Measurements from ENCODE around the gene RAB43. TPM values are rescaled to one million over a fixed set of nuclear protein-coding genes. Genes with fewer than 3 reads are reported as not detected.

RAB43 gene
- total RNA-seq, 2 experiments from 2014 or later, result 52.0 to 59.1 TPM

GRCh38 chr3:129051871-129052340, 69.7 kb downstream of the RAB43 start:
- peaks cover 5% of the 10 kb centered on the region for H3K36me3 Mint-ChIP-seq (ENCODE audit: low read depth)
- H3K27me3 Mint-ChIP-seq, result peaks cover 7% of the 10 kb centered on the region
- DNase-seq, result no peak
- H3K9me3 Mint-ChIP-seq, result peaks cover 6% of the 10 kb centered on the region
- H3K4me3 Mint-ChIP-seq, result no peak overlapping the region
- ChIA-PET POLR2A (interaction anchor here (0.6 kb wide), 1 partner anchor 232 kb away, joined by 3 read pairs; no protein-coding TSS in a partner anchor), CTCF (interaction anchor here (0.6 to 6.2 kb wide), 14 partner anchors 10 to 324 kb away, joined by 3 to 83 read pairs (median 10); no protein-coding TSS in a partner anchor)
- H3K27ac Mint-ChIP-seq, result no peak overlapping the region
- peaks cover 8% of the 10 kb centered on the region for H3K4me1 Mint-ChIP-seq

GRCh38 chr3:129050556-129051295, 70.9 kb downstream of the RAB43 start:
- CTCF ChIA-PET, result interaction anchor here (0.5 to 6.2 kb wide), 7 partner anchors 9 to 261 kb away, joined by 3 to 83 read pairs (median 24); no protein-coding TSS in a partner anchor
- DNase-seq, result no peak
- peaks cover 7% of the 10 kb centered on the region for H3K27me3 Mint-ChIP-seq
- POLR2A ChIA-PET, result interaction anchor here (0.5 kb wide), 1 partner anchor 851 kb away, joined by 7 read pairs; no protein-coding TSS in a partner anchor
- peaks cover 8% of the 10 kb centered on the region for H3K4me1 Mint-ChIP-seq
- H3K27ac Mint-ChIP-seq, result no peak overlapping the region
- H3K9me3 Mint-ChIP-seq, result peaks cover 6% of the 10 kb centered on the region
- H3K36me3 Mint-ChIP-seq (ENCODE audit: low read depth), result peaks cover 5% of the 10 kb centered on the region
- no peak overlapping the region for H3K4me3 Mint-ChIP-seq

DNA sequence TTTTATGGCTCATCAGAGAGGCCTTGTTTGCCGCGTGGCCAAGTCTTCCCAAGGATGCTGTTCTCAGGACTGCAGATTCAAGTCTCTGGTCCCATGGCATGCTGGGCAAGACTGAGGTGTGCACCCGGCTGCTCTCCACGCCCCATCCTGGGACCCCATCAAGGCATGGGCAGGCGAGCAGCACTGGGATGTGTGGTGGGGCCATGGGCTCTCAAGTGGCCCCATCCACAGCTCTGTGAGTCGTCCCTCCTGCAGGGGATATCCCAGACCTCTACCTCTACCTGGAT, 74.1 kb downstream of the RAB43 start:
- CTCF ChIA-PET, result interaction anchor here (1.4 kb wide), 1 partner anchor 20 kb away, joined by 3 read pairs; no protein-coding TSS in a partner anchor
- peaks cover 6% of the 10 kb centered on the region for H3K9me3 Mint-ChIP-seq
- peaks cover 2% of the 10 kb centered on the region for H3K4me1 Mint-ChIP-seq
- no peak overlapping the region for H3K27ac Mint-ChIP-seq
- H3K4me3 Mint-ChIP-seq, result no peak overlapping the region
- POLR2A ChIA-PET, result no interaction called here
- no peak for DNase-seq
- peaks cover 23% of the 10 kb centered on the region for H3K27me3 Mint-ChIP-seq
- peaks cover 5% of the 10 kb centered on the region for H3K36me3 Mint-ChIP-seq (ENCODE audit: low read depth)

DNA sequence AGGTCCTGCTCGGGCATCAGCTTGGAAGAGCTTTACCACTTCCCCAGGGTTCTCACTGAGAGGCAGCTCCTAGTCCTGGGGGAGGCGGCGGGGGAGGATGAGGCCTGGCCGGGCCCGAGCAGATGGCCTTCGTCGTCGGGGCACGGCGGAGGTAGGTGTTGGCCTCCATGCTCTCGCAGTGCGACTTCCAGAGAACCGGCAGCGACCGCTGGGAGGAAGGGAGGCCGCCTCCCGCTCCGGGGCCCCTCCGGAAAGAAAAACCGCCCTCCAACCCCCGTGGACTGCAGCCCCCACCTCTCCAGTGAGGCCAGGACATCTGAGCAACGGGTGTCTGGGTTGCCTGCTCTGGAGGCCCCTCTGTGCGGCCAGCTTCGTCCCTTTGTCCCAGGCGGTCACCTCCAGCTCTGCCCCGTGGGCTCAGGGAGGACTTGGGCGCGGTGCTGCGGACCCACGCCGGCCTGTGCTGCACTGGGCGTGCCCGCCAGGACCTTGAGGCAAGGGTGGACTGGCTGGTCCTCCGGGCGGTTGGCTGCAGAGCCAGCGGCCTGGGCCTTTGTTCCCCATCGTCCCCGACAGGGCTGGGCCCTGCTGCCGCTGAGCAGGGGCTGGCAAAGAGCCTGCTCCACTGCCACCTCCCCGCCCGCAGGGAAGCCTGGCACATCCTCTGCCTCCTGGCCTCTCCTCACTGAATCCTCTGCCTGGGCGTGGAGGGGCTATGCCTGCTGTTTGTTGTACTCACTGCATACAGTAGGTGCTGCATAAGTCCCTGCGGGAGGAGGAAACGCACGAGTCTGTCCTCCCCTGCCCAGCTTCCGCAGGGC, 74.7 kb downstream of the RAB43 start:
- H3K4me3 Mint-ChIP-seq, result no peak overlapping the region
- peaks cover 2% of the 10 kb centered on the region for H3K4me1 Mint-ChIP-seq
- peaks cover 5% of the 10 kb centered on the region for H3K36me3 Mint-ChIP-seq (ENCODE audit: low read depth)
- ChIA-PET POLR2A (no interaction called here), CTCF (interaction anchor here (0.6 to 1.4 kb wide), 5 partner anchors 10 to 199 kb away, joined by 3 to 6 read pairs (median 3); no protein-coding TSS in a partner anchor)
- H3K27ac Mint-ChIP-seq, result no peak overlapping the region
- peaks cover 6% of the 10 kb centered on the region for H3K9me3 Mint-ChIP-seq
- no peak for DNase-seq
- peaks cover 28% of the 10 kb centered on the region for H3K27me3 Mint-ChIP-seq

- H3K4me3 Mint-ChIP-seq, result no peak overlapping the region
- ChIA-PET CTCF (interaction anchor here (0.6 to 1.1 kb wide), 4 partner anchors 9 to 200 kb away, joined by 3 to 6 read pairs (median 4); no protein-coding TSS in a partner anchor), POLR2A (no interaction called here)
- peaks cover 5% of the 10 kb centered on the region for H3K36me3 Mint-ChIP-seq (ENCODE audit: low read depth)
- no peak overlapping the region for H3K27ac Mint-ChIP-seq
- no peak for DNase-seq
- H3K27me3 Mint-ChIP-seq, result peaks cover 34% of the 10 kb centered on the region
- peaks cover 6% of the 10 kb centered on the region for H3K9me3 Mint-ChIP-seq
- H3K4me1 Mint-ChIP-seq, result peaks cover 2% of the 10 kb centered on the region
Measured at GRCh38 chr3:129046037-129046731, 75.4 kb downstream of the RAB43 start.

GRCh38 chr3:129045675-129046036, 75.9 kb downstream of the RAB43 start:
- Mint-ChIP-seq H3K4me1 (peaks cover 2% of the 10 kb centered on the region), H3K4me3 (no peak overlapping the region), H3K27me3 (peaks cover 35% of the 10 kb centered on the region), H3K27ac (no peak overlapping the region), H3K36me3 (ENCODE audit: low read depth) (peaks cover 5% of the 10 kb centered on the region), H3K9me3 (peaks cover 6% of the 10 kb centered on the region)
- ChIA-PET CTCF (interaction anchor here (0.7 to 1.1 kb wide), 4 partner anchors 8 to 200 kb away, joined by 3 to 6 read pairs (median 4); no protein-coding TSS in a partner anchor), POLR2A (no interaction called here)
- peak; percentile 24 for DNase-seq

DNA sequence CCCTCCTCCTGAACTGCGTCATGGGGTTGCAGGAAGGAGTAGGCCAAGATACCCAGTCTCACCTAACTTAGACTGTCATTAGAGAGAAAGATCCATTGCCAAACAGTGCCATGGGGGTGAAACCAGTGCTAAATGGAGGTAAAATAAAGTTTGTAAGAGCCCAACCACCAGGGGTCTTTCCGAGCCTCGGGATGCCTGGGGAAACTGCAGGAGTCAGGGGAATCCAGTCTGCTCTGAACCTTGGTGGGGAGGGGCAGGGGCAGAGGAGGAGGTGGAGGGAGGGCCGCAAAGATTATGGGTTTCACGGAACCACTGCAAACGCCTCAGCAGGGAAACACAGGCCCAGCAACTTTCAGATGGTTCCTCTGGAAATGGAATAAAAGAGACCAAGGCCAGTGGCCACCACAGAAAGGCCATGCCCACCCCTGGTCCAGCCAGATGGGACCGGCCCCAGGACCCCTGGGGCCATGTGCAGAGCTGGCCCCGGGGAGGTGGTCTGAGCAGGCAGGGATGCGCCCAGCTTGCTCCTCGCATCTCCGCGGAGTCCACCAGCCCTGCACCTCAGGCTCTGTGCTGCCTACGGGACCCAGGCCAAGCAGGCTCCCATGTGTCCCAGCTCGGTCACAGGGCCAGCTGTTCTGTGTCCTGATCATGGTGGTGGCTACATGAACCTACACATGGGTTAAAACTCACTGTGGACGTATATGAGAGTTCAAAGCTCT, 80.9 kb downstream of the RAB43 start:
- no peak overlapping the region for H3K4me3 Mint-ChIP-seq
- peaks cover 12% of the 10 kb centered on the region for H3K4me1 Mint-ChIP-seq
- DNase-seq, result no peak
- ChIA-PET CTCF (interaction anchor here (1.0 to 5.6 kb wide), 6 partner anchors 12 to 205 kb away, joined by 3 to 26 read pairs (median 6); no protein-coding TSS in a partner anchor), POLR2A (no interaction called here)
- peaks cover 36% of the 10 kb centered on the region for H3K27me3 Mint-ChIP-seq
- H3K9me3 Mint-ChIP-seq, result no peaks in the 10 kb centered on the region
- no peaks in the 10 kb centered on the region for H3K36me3 Mint-ChIP-seq (ENCODE audit: low read depth)
- no peak overlapping the region for H3K27ac Mint-ChIP-seq

DNA sequence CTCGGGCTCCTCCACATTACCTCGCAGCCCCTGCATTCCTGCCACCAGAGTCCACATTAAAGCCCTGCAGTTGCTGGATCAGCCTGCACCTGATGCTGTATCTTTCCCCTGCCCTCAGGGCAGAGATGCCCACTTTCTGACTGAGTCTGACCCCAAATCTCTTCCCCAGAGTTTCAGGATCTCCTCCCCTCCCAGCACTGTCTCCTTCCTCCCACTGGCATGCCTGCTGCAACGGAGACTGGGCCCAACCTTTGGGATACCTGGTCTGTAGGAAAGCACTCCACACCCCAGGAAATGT, 81.6 kb downstream of the RAB43 start:
- Mint-ChIP-seq H3K4me1 (peaks cover 17% of the 10 kb centered on the region), H3K36me3 (ENCODE audit: low read depth) (no peaks in the 10 kb centered on the region), H3K27ac (no peak overlapping the region), H3K4me3 (no peak overlapping the region), H3K9me3 (no peaks in the 10 kb centered on the region), H3K27me3 (peaks cover 34% of the 10 kb centered on the region)
- ChIA-PET POLR2A (no interaction called here), CTCF (interaction anchor here (1.0 to 5.6 kb wide), 6 partner anchors 10 to 206 kb away, joined by 3 to 26 read pairs (median 12); no protein-coding TSS in a partner anchor)
- DNase-seq, result no peak

DNA sequence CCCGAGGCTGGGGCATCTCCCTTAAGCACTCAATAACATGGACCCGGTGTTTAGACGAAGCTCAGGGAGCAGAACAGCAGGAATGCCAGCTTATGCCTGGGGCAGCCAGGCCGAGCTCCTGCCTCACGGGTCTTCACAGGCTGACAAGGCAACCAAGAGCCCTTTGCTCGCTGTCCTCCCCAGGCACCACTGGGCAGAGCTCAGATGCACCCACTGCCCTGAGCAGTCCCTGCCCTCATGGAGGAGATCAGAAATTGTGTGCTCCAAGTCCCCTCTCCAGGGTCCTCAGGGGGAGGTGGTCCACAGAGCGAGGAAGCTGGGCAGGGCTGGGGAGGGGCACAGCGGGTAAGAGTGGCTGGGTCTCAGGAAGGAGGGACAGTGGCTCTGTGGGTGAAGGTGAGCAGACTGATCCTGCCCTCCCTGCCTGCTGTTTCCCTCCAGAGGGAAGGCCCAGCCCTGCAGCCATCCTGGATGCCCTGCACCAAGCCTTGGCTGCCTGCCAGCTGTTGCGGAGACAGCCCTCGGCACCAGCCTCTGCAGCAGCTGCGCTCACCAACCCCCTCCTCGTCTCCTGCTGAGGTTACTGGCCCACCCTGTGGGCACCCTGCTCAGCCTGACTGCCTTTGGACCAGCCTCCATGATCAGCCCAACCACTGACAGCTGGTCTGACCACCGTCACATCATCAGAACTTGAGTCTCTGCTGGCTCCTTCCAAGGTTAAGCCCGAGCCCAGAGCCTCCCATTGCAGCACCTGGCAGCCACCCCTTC, 82.1 kb downstream of the RAB43 start:
- ChIA-PET POLR2A (no interaction called here), CTCF (interaction anchor here (1.0 to 5.6 kb wide), 5 partner anchors 10 to 207 kb away, joined by 3 to 26 read pairs (median 5); no protein-coding TSS in a partner anchor)
- no peaks in the 10 kb centered on the region for H3K36me3 Mint-ChIP-seq (ENCODE audit: low read depth)
- peaks cover 31% of the 10 kb centered on the region for H3K27me3 Mint-ChIP-seq
- H3K4me1 Mint-ChIP-seq, result peaks cover 17% of the 10 kb centered on the region
- no peaks in the 10 kb centered on the region for H3K9me3 Mint-ChIP-seq
- no peak overlapping the region for H3K4me3 Mint-ChIP-seq
- no peak overlapping the region for H3K27ac Mint-ChIP-seq
- no peak for DNase-seq

GRCh38 chr3:129038121-129038855, 83.3 kb downstream of the RAB43 start:
- no peak overlapping the region for H3K4me3 Mint-ChIP-seq
- DNase-seq, result no peak
- peaks cover 26% of the 10 kb centered on the region for H3K27me3 Mint-ChIP-seq
- peaks cover 17% of the 10 kb centered on the region for H3K4me1 Mint-ChIP-seq
- POLR2A ChIA-PET, result interaction anchor here (0.6 kb wide), 1 partner anchor 93 kb away, joined by 7 read pairs; no protein-coding TSS in a partner anchor
- H3K36me3 Mint-ChIP-seq (ENCODE audit: low read depth), result no peaks in the 10 kb centered on the region
- CTCF ChIA-PET, result interaction anchor here (0.8 to 5.6 kb wide), 4 partner anchors 8 to 47 kb away, joined by 3 to 26 read pairs (median 11); no protein-coding TSS in a partner anchor
- no peak overlapping the region for H3K27ac Mint-ChIP-seq
- no peaks in the 10 kb centered on the region for H3K9me3 Mint-ChIP-seq
